Activated naive CD8-positive, alpha-beta T cell treated with anti-CD3 and anti-CD28 coated beads, Interleukin-2, amount 50 U/mL, for 24 hours (primary cell): Measurements from ENCODE around the gene PREP.
"Not testable (repeated sequence)": the region's sequence is repeated elsewhere in the genome, so short reads cannot be mapped to it uniquely, and the experiment has no call there.

ENCODE experiments used
- ATAC-seq: fragments of 150-1000 bp; cut with Tn5 transposase; one replicate; pipeline ENCODE4 v1.10.0; 2021
- DNase-seq: peaks from one replicate; pipeline ENCODE4 v3.0.0; 2021
- H3K27ac Mint-ChIP-seq: one replicate; pipeline ENCODE4 v1.8.0; 2021; ENCODE audit warnings: mild to moderate bottlenecking, mixed read lengths
- H3K27me3 Mint-ChIP-seq: one replicate; pipeline ENCODE4 v1.8.0; 2021; ENCODE audit warnings: mixed read lengths
- H3K36me3 Mint-ChIP-seq: one replicate; pipeline ENCODE4 v1.8.0; 2021; ENCODE audit warnings: low read depth, mixed read lengths
- H3K4me1 Mint-ChIP-seq: one replicate; pipeline ENCODE4 v1.8.0; 2021; ENCODE audit warnings: mixed read lengths
- H3K4me3 Mint-ChIP-seq: one replicate; pipeline ENCODE4 v1.8.0; 2021; ENCODE audit warnings: mild to moderate bottlenecking, moderate library complexity, mixed read lengths
- H3K9me3 Mint-ChIP-seq: one replicate; pipeline ENCODE4 v1.8.0; 2021; ENCODE audit warnings: mixed read lengths

PREP gene

GRCh38 chr6:105344881-105345370 lies 58.0 kb downstream of the PREP start:
- Mint-ChIP-seq H3K9me3 (no peaks in the 10 kb centered on the region), H3K27ac (no peak overlapping the region), H3K27me3 (no peaks in the 10 kb centered on the region), H3K4me3 (no peak overlapping the region), H3K36me3 (peaks cover 49% of the 10 kb centered on the region), H3K4me1 (peaks cover 4% of the 10 kb centered on the region)
- DNase-seq (no peak), ATAC-seq (no peak)

DNA sequence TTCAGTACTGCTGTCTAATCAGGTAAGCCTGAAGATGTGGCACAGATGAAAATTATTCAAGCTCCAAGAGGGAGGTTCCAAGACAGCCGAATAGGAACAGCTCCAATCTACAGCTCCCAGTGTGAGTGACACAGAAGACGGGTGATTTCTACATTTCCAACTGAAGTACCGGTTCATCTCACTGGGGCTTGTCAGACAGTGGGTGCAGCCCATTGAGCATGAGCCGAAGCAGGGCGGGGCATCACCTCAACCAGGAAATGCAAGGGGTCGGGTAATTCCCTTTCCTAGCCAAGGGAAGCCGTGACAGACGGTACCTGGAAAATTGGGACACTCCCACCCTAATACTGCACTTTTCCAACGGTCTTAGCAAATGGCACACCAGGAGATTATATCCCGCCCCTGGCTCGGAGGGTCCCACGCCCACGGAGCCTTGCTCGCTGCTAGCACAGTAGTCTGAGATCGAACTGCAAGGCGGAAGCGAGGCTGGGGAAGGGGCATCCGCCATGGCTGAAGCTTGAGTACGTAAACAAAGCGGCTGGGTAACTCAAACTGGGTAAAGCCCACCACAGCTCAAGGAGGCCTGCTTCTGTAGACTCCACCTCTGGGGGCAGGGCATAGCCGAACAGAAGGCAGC lies 64.4 kb downstream of the PREP start:
- H3K9me3 Mint-ChIP-seq, H3K4me3 Mint-ChIP-seq, H3K27me3 Mint-ChIP-seq, H3K4me1 Mint-ChIP-seq, H3K27ac Mint-ChIP-seq, ATAC-seq, DNase-seq: not testable (repeated sequence)
- H3K36me3 Mint-ChIP-seq = peaks cover 49% of the 10 kb centered on the region

DNA sequence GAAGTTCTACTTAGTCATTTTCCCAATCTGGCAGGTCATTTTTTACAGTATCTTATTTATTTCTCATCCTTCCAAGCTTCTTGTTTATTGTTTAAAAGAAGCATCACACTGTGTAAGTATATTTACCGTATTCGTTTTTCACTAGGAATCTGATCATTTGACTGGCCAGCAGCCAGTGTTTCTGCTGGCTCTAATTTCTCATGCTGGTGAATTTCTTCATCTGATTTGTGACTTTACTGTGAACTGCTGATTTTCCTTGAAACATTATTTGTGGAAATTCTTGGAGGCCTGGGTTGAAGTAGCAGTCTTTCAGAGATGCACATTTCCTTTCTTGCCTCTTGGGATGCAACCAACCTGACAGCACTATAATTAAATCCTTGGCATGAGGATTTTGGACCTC lies 65.9 kb downstream of the PREP start:
- Mint-ChIP-seq H3K27me3 (no peaks in the 10 kb centered on the region), H3K36me3 (peaks cover 51% of the 10 kb centered on the region), H3K4me1 (peaks cover 8% of the 10 kb centered on the region), H3K9me3 (no peaks in the 10 kb centered on the region), H3K27ac (no peak overlapping the region), H3K4me3 (no peak overlapping the region)
- no peak for ATAC-seq
- DNase-seq = no peak

GRCh38 chr6:105332576-105332975 lies 70.3 kb downstream of the PREP start:
- H3K4me1 Mint-ChIP-seq = peaks cover 5% of the 10 kb centered on the region
- ATAC-seq (no peak), DNase-seq (no peak)
- no peak overlapping the region for H3K27ac Mint-ChIP-seq
- H3K9me3 Mint-ChIP-seq = no peaks in the 10 kb centered on the region
- H3K4me3 Mint-ChIP-seq = no peak overlapping the region
- H3K36me3 Mint-ChIP-seq = peaks cover 54% of the 10 kb centered on the region
- H3K27me3 Mint-ChIP-seq = no peaks in the 10 kb centered on the region

DNA sequence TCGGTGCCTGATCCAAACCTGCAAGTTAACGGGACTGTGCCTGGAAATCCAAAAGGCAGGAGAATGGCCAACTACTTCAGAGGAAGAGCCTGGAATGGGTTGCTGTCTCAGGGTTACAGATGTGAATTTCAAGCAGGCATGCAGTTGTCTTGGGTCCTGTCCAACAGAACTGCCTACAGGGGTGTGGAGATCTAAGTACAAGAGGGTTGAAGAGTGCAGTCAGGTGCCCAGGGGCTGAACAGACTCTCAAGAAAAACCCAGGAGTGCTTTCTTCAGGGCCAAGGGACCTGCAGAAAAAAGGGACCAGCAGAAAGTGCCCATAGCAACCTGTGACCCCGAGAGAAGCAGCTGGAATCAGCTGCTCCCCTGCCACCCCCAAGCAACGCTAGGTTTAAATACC lies 71.0 kb downstream of the PREP start:
- peaks cover 52% of the 10 kb centered on the region for H3K36me3 Mint-ChIP-seq
- DNase-seq = no peak
- no peak for ATAC-seq
- H3K4me1 Mint-ChIP-seq = peaks cover 3% of the 10 kb centered on the region
- H3K27me3 Mint-ChIP-seq = no peaks in the 10 kb centered on the region
- H3K27ac Mint-ChIP-seq = no peak overlapping the region
- no peak overlapping the region for H3K4me3 Mint-ChIP-seq
- no peaks in the 10 kb centered on the region for H3K9me3 Mint-ChIP-seq

GRCh38 chr6:105330913-105331312 lies 72.0 kb downstream of the PREP start:
- Mint-ChIP-seq H3K27ac (no peak overlapping the region), H3K9me3 (no peaks in the 10 kb centered on the region), H3K36me3 (peaks cover 55% of the 10 kb centered on the region), H3K4me1 (peaks cover 3% of the 10 kb centered on the region), H3K27me3 (no peaks in the 10 kb centered on the region), H3K4me3 (no peak overlapping the region)
- no peak for ATAC-seq
- no peak for DNase-seq

- Mint-ChIP-seq H3K4me1 (peaks cover 3% of the 10 kb centered on the region), H3K4me3 (no peak overlapping the region), H3K9me3 (no peaks in the 10 kb centered on the region), H3K36me3 (peaks cover 58% of the 10 kb centered on the region), H3K27ac (no peak overlapping the region), H3K27me3 (no peaks in the 10 kb centered on the region)
- ATAC-seq (no peak), DNase-seq (no peak)
Observed at GRCh38 chr6:105330364-105330763, 72.5 kb downstream of the PREP start.

DNA sequence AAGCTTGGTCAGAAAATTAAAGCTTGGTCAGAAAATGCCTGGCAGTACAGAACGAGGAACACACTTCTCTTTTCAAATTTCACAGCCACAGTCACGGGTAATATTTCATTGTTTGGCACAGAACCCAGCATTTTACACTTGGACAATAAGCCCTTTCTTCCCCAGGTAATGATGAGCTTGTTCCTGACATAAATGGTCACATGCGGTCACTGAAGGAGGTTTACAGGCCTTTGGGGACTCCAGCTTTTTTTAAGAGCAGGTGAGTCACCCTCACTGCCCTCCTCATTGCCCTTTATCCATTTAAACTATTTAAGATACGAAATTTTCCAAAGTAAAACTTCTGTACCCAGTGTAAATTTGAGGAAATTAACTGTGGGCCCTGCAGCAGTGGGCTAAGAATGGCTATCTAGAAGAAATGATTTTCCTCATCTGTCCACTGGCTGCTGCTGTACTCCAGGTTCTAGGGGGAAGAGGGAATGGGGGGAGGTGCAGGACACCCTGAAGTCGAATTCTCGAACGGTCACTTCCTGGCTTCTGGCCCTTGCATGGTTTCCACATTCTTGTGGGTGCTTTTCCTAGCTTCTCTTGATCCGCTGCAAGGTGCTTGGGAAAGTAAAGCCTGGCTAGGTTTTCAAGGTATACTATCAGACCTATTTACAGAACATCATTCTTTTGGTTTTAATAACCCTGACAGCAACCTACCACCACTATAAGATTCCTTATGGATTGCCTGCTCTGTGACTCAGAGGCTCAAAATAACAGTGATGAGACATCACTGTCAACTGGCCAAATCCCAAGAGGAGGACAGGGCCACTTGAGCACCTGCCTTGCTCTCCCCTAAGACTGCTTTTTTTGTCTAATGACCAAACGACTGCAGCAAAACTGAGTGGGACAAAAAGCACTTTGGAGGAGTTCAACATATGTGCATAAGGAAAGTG lies 75.8 kb downstream of the PREP start:
- DNase-seq (no peak), ATAC-seq (no peak)
- Mint-ChIP-seq H3K36me3 (peaks cover 55% of the 10 kb centered on the region), H3K4me3 (no peak overlapping the region), H3K27me3 (no peaks in the 10 kb centered on the region), H3K27ac (no peak overlapping the region), H3K9me3 (no peaks in the 10 kb centered on the region), H3K4me1 (peaks cover 3% of the 10 kb centered on the region)

- no peak overlapping the region for H3K27ac Mint-ChIP-seq
- H3K4me1 Mint-ChIP-seq = peaks cover 2% of the 10 kb centered on the region
- no peaks in the 10 kb centered on the region for H3K27me3 Mint-ChIP-seq
- ATAC-seq (no peak), DNase-seq (no peak)
- no peak overlapping the region for H3K4me3 Mint-ChIP-seq
- H3K36me3 Mint-ChIP-seq = peaks cover 53% of the 10 kb centered on the region
- no peaks in the 10 kb centered on the region for H3K9me3 Mint-ChIP-seq
Observed at GRCh38 chr6:105326216-105326615, 76.7 kb downstream of the PREP start.

GRCh38 chr6:105324386-105324950 lies 78.4 kb downstream of the PREP start:
- Mint-ChIP-seq H3K27ac (no peak overlapping the region), H3K9me3 (no peaks in the 10 kb centered on the region), H3K27me3 (no peaks in the 10 kb centered on the region), H3K36me3 (peaks cover 46% of the 10 kb centered on the region), H3K4me3 (no peak overlapping the region), H3K4me1 (no peaks in the 10 kb centered on the region)
- no peak for DNase-seq
- no peak for ATAC-seq

DNA sequence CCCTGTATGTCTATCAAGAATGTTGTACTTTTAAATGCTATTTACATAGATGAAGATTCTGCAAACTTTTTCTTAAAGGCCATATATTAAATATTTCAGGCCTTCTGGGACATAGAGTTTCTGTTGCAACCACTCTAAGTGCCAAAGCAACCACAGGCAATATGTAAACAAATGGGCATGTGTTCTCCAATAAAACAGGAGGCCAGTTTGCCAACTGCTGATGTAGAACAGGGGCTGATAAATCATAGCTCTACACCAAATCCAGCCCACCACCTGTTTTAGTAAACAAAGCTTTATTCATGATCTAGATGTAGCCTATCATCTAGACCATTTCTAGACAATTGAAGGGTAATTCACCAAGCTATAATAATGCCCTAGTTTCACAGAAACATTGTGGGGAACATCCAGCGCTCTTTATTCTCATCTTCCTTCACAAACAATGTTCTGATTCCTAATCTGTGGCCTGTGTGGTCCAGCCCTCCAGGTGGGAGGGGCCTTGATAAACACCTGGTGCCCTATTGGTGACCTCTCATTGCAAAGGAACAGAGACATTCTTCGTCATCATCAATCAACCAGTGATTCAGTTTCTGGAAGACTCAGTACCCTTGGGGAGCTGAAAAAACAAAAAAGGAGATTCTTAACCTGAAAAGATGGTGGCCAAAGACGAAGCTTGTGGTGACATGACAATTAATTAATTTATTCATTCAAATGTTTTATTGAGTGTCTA lies 80.2 kb downstream of the PREP start:
- no peaks in the 10 kb centered on the region for H3K27me3 Mint-ChIP-seq
- no peaks in the 10 kb centered on the region for H3K4me1 Mint-ChIP-seq
- H3K36me3 Mint-ChIP-seq = peaks cover 45% of the 10 kb centered on the region
- no peak overlapping the region for H3K4me3 Mint-ChIP-seq
- no peaks in the 10 kb centered on the region for H3K9me3 Mint-ChIP-seq
- ATAC-seq (no peak), DNase-seq (no peak)
- H3K27ac Mint-ChIP-seq = no peak overlapping the region

DNA sequence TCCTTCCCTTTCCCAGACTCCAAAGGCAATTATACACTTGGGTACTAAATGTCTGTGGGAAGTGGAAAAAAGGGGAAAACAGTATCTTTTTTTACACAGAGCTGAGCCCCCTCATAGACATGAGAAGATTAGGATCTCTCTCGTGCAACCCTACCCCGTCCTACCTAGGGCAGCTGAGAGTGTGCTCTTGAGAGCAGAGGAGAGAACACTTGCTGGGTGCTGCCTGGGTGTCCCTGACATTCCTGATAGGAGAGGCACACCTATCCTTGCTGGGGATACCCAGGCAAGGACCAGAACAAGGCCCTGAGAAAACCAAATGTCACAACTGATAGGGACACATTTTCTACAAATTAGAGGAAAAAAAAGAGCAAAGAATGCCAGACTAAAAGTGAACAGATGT lies 81.2 kb downstream of the PREP start:
- no peak for ATAC-seq
- Mint-ChIP-seq H3K9me3 (no peaks in the 10 kb centered on the region), H3K27ac (no peak overlapping the region), H3K27me3 (no peaks in the 10 kb centered on the region), H3K4me3 (no peak overlapping the region), H3K36me3 (peaks cover 41% of the 10 kb centered on the region), H3K4me1 (no peaks in the 10 kb centered on the region)
- no peak for DNase-seq

DNA sequence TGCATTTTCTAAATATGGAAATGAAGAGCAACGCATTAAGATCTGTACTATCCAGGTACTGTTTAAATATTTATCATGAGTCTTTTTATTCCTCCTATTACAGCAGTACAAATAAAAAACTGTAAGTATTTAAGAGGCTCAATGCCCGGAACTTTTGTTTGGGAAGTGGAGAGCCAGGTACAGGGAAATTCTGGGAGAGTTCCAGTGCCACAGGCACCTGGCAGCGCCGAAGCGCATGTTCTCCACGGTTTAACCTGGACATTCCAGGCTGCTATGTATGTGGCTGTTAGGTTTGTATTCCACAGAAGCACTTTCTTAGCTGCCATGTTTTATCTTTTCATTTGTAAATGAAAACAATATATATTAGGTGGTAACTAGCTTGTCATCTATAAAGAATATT lies 81.7 kb downstream of the PREP start:
- Mint-ChIP-seq H3K27ac (no peak overlapping the region), H3K36me3 (peaks cover 40% of the 10 kb centered on the region)

GRCh38 chr6:105320765-105321164 lies 82.1 kb downstream of the PREP start:
- Mint-ChIP-seq H3K27ac (no peak overlapping the region), H3K4me1 (no peaks in the 10 kb centered on the region), H3K4me3 (no peak overlapping the region), H3K27me3 (no peaks in the 10 kb centered on the region), H3K9me3 (no peaks in the 10 kb centered on the region), H3K36me3 (peaks cover 43% of the 10 kb centered on the region)
- no peak for ATAC-seq
- no peak for DNase-seq

More for the DNA sequence above, 81.7 kb downstream of the PREP start:
- Mint-ChIP-seq H3K27me3 (no peaks in the 10 kb centered on the region), H3K4me1 (no peaks in the 10 kb centered on the region), H3K4me3 (no peak overlapping the region), H3K9me3 (no peaks in the 10 kb centered on the region)
- ATAC-seq (no peak), DNase-seq (no peak)
